HepG2 (cell line): ENCODE measurements around the gene ANKRD22. TPM values are rescaled to one million over a fixed set of nuclear protein-coding genes. Genes with fewer than 3 reads are reported as not detected.

Experiments
- ATAC-seq: fragments of 200-7000 bp; cut with Tn5 transposase; 3 replicates; pipeline ENCODE4 v1.9.1; 2020; ENCODE audit warnings: mild to moderate bottlenecking, moderate library complexity
- BruUV-seq: library from RNA; stranded (reverse); fragments of 400-500 nt; replicated peaks from 2 replicates; lab custom pipeline; 2021; lab: Mats Ljungman, UMichigan
- CTCF ChIA-PET: fragments of 300-600 bp; formaldehyde crosslinking; extraction: SDS; loops from one replicate; lab custom pipeline; 2021; ENCODE audit warnings: low total read pairs, inconsistent platforms, low intra/inter-chr PET ratio; lab: Yijun Ruan, JAX
- POLR2A ChIA-PET: fragments of 350-600 bp; sonication (Branson Sonifier 250); formaldehyde crosslinking; loops from one replicate; lab custom pipeline; 2020; ENCODE audit warnings: antibody characterized with exemption, inconsistent platforms; lab: Yijun Ruan, JAX
- DNase-seq: peaks from one replicate; pipeline ENCODE4 v3.0.0-alpha.2; 2015; ENCODE audit warnings: low spot score
- FAIRE-seq: peaks from 3 replicates; lab custom pipeline; 2011; peaks lifted over from hg19 to GRCh38; lab: Jason Lieb, UNC
- H2AFZ ChIP-seq: one replicate; pipeline ENCODE4 v1.6.1; 2011; ENCODE audit warnings: low read length, inconsistent platforms
- H3K27ac ChIP-seq: fragments of 300-600 bp; 3 replicates; pipeline ENCODE4 v1.8.0; 2011; ENCODE audit warnings: mixed run types, mild to moderate bottlenecking, mixed read lengths, low read length, inconsistent platforms; ENCODE audit not compliant: insufficient read depth; ENCODE audit errors: extremely low read length
- H3K27me3 ChIP-seq, 2 experiments: fragments of 200-600 bp in 1 of 2; 2 replicates in 1 of 2; 3 replicates in 1 of 2; pipeline versions ENCODE4 v1.6.0 to v1.8.0; 2011; ENCODE audit warnings: low read length in 2 of 2, mild to moderate bottlenecking in 2 of 2, moderate library complexity in 2 of 2, inconsistent platforms in 1 of 2; ENCODE audit not compliant: insufficient read depth in 2 of 2, control insufficient read depth in 1 of 2
- H3K36me3 ChIP-seq, 2 experiments: fragments of 200-600 bp in 1 of 2; replicated peaks in 1 of 2; 2 replicates in 1 of 2; 3 replicates in 1 of 2; pipeline versions ENCODE4 v1.5.1 to v1.8.0; 2011; ENCODE audit warnings: low read length in 2 of 2, inconsistent platforms in 1 of 2; ENCODE audit not compliant: insufficient read depth in 2 of 2, control insufficient read depth in 1 of 2
- H3K4me1 ChIP-seq: 2 replicates; pipeline ENCODE4 v1.5.1; 2012; ENCODE audit warnings: low read length, inconsistent platforms; ENCODE audit not compliant: insufficient read depth
- H3K4me2 ChIP-seq: 2 replicates; pipeline ENCODE4 v1.6.0; 2011; ENCODE audit warnings: low read depth, low read length, inconsistent platforms
- H3K4me3 ChIP-seq, 3 experiments: fragments of 200-600 bp in 1 of 3; sonication (generic), shearing (Covaris generic) in 1 of 3; replicated peaks in 1 of 3; 2 replicates each; pipeline ENCODE4 v1.5.1; 2011 to 2016; ENCODE audit warnings: low read length in 3 of 3, inconsistent platforms in 2 of 3, low read depth in 2 of 3, mild to moderate bottlenecking in 2 of 3, control low read depth in 1 of 3, mixed read lengths in 1 of 3; ENCODE audit not compliant: insufficient read depth in 1 of 3
- H3K79me2 ChIP-seq: one replicate; pipeline ENCODE4 v1.6.1; 2011; ENCODE audit warnings: low read length, inconsistent platforms; ENCODE audit not compliant: insufficient read depth
- H3K9ac ChIP-seq: 2 replicates; pipeline ENCODE4 v1.6.0; 2011; ENCODE audit warnings: mild to moderate bottlenecking, low read depth, low read length, inconsistent platforms; ENCODE audit not compliant: insufficient read depth
- H3K9me3 ChIP-seq: 2 replicates; pipeline ENCODE4 v1.5.1; 2012; ENCODE audit warnings: mild to moderate bottlenecking, low read length
- H4K20me1 ChIP-seq: 2 replicates; pipeline ENCODE4 v1.6.0; 2011; ENCODE audit warnings: inconsistent platforms, mild to moderate bottlenecking, low read length, moderate library complexity; ENCODE audit not compliant: insufficient read depth
- ATF7 ChIP-seq, 2 experiments: fragments of 450-650 bp in 1 of 2; sonication (generic) in 1 of 2; formaldehyde crosslinking in 1 of 2; IDR thresholded peaks; 2 replicates each; pipeline versions ENCODE4 v1.4.0 to v1.6.1; 2016 to 2020; ENCODE audit warnings: antibody characterized with exemption in 1 of 2, mild to moderate bottlenecking in 1 of 2, missing genetic modification reagents in 1 of 2
- PREB ChIP-seq: sonication (generic); formaldehyde crosslinking; IDR thresholded peaks from 2 replicates; pipeline ENCODE4 v1.4.0; 2020; ENCODE audit warnings: missing genetic modification reagents
- ZNF597 ChIP-seq: sonication (generic); formaldehyde crosslinking; IDR thresholded peaks from 2 replicates; pipeline ENCODE4 v1.5.0; 2020; ENCODE audit warnings: missing genetic modification reagents
- WGBS: methylation state at CpG from one replicate; pipeline ENCODE4 v1.1.6; 2017; ENCODE audit warnings: low lambda C conversion rate; 5-methylcytosine and 5-hydroxymethylcytosine counted together
- in situ Hi-C: cut with HindIII; loops from 2 replicates; pipeline ENCODE4 v1.10.0; 2017; ENCODE audit warnings: low pct_unique_long_range_greater_than_20kb; ENCODE audit not compliant: extremely low pct_ligation_motif_present
- intact Hi-C: fragments of 100-400 bp; cut with micrococcal nuclease; formaldehyde crosslinking; loops from one replicate; pipeline ENCODE4 v1.10.0; 2022; ENCODE audit not compliant: unreplicated experiment
- polyA plus RNA-seq, 8 experiments: library from polyadenylated mRNA; depleted of rRNA in 3 of 8; stranded (reverse) in 7 of 8; unstranded in 1 of 8; fragments of >200 nt; fragmentation: Illumina TruSeq in 4 of 8; extraction: Trizol in 4 of 8; gene quantifications; 2 replicates each; pipeline versions ENCODE4 v1.2.1 to v1.2.3, GENCODE V29; 2011 to 2016; ENCODE audit warnings: low read depth in 4 of 8, missing spikeins in 1 of 8, mixed read lengths in 1 of 8; ENCODE audit not compliant: insufficient read depth in 1 of 8
- total RNA-seq, 5 experiments: library from RNA; depleted of rRNA; stranded (reverse); fragments of >200 nt; fragmentation: Illumina TruSeq; extraction: Trizol; gene quantifications; 2 replicates each; pipeline ENCODE4 v1.2.3, GENCODE V29; 2016; ENCODE audit warnings: low read depth in 1 of 5

ANKRD22 gene
- total and polyA plus RNA-seq, 2 of the 13 experiments (the other 11 are each of a cell fraction or from before 2014, with no cell fraction given), result not detected

GRCh38 chr10:88800152-88801125 lies 51.2 kb downstream of the ANKRD22 start:
- Histone ChIP-seq H2AFZ (no peak overlapping the region), H3K27ac (no peak overlapping the region), H3K79me2 (no peaks in the 10 kb centered on the region), H4K20me1 (no peaks in the 10 kb centered on the region), H3K9ac (no peak overlapping the region), H3K27me3 (no peaks in the 10 kb centered on the region), H3K4me3 (no peak overlapping the region), H3K9me3 (no peaks in the 10 kb centered on the region), H3K4me2 (no peak overlapping the region), H3K4me1 (no peaks in the 10 kb centered on the region), H3K36me3 (no peaks in the 10 kb centered on the region)
- ATAC-seq (no peak), FAIRE-seq (no peak), DNase-seq (no peak)
- intact Hi-C loops (no loop called here), in situ Hi-C loops (no loop called here)
- BruUV-seq, result no TSS peak
- WGBS, result 27% methylated on average over 2 of the region's 2 CpGs
- TF ChIP-seq ATF7 (IDR thresholded peaks at IDR 0.05) (peak; percentile 58), ATF7 (CRISPR knock-in tag; IDR thresholded peaks at IDR 0.05) (no peak), PREB (no peak)
- CTCF ChIA-PET, result no interaction called here
- POLR2A ChIA-PET, result no interaction called here

GRCh38 chr10:88794731-88795130 lies 56.9 kb downstream of the ANKRD22 start:
- no peak for DNase-seq
- H3K27ac ChIP-seq, result no peak overlapping the region
- CTCF ChIA-PET, result no interaction called here
- in situ Hi-C loops, result no loop called here
- no peak overlapping the region for H2AFZ ChIP-seq
- H3K4me2 ChIP-seq, result no peak overlapping the region
- intact Hi-C loops, result no loop called here
- BruUV-seq, result no TSS peak
- no peak for ATAC-seq
- TF ChIP-seq ZNF597 (CRISPR knock-in tag), result no peak
- no peaks in the 10 kb centered on the region for H3K27me3 ChIP-seq
- H3K4me1 ChIP-seq, result no peaks in the 10 kb centered on the region
- no peak for FAIRE-seq
- no peak overlapping the region for H3K4me3 ChIP-seq
- no peaks in the 10 kb centered on the region for H4K20me1 ChIP-seq
- H3K36me3 ChIP-seq, result no peaks in the 10 kb centered on the region
- H3K9ac ChIP-seq, result no peak overlapping the region
- H3K9me3 ChIP-seq, result no peaks in the 10 kb centered on the region
- POLR2A ChIA-PET, result no interaction called here
- 4% methylated on average over 1 of the region's 1 CpG for WGBS
- no peaks in the 10 kb centered on the region for H3K79me2 ChIP-seq
